OCI-LY7 (cell line): ENCODE measurements around the gene YEATS4. TPM values are rescaled to one million over a fixed set of nuclear protein-coding genes. Genes with fewer than 3 reads are reported as not detected.

Experiments used
- BruUV-seq: library from RNA; stranded (reverse); fragments of 400-500 nt; replicated peaks from 2 replicates; lab custom pipeline; 2021; lab: Mats Ljungman, UMichigan
- CTCF ChIA-PET: fragments of 300-600 bp; sonication (Branson Sonifier 250); formaldehyde crosslinking; loops from one replicate; lab custom pipeline; 2022; ENCODE audit warnings: antibody characterized with exemption; ENCODE audit not compliant: unreplicated experiment; lab: Charles Lee
- POLR2A ChIA-PET: fragments of 300-600 bp; sonication (Branson Sonifier 250); formaldehyde crosslinking; loops from one replicate; lab custom pipeline; 2022; ENCODE audit warnings: antibody characterized with exemption; lab: Charles Lee
- DNase-seq: peaks from one replicate; pipeline ENCODE4 v3.0.0-alpha.2; 2015; ENCODE audit warnings: low spot score
- H2AFZ ChIP-seq: fragments of 200-600 bp; sonication (generic), shearing (Covaris generic); 2 replicates; pipeline ENCODE4 v1.6.1; 2014; ENCODE audit warnings: mild to moderate bottlenecking, antibody characterized with exemption, low read length, moderate library complexity
- H3K27ac ChIP-seq: fragments of 200-600 bp; sonication (generic); 2 replicates; pipeline ENCODE4 v1.5.1; 2014; ENCODE audit warnings: mixed run types, low read depth, mild to moderate bottlenecking, moderate library complexity, low read length, inconsistent platforms; ENCODE audit not compliant: poor library complexity, severe bottlenecking
- H3K36me3 ChIP-seq: fragments of 200-600 bp; sonication (generic); 2 replicates; pipeline ENCODE4 v1.6.1; 2014; ENCODE audit warnings: mild to moderate bottlenecking, antibody characterized with exemption, low read length, moderate library complexity, mixed read lengths; ENCODE audit not compliant: insufficient read depth
- H3K4me1 ChIP-seq: fragments of 200-600 bp; sonication (generic); 2 replicates; pipeline ENCODE4 v1.5.1; 2014; ENCODE audit warnings: mild to moderate bottlenecking, low read length; ENCODE audit not compliant: insufficient read depth, poor library complexity, severe bottlenecking
- H3K4me2 ChIP-seq: fragments of 200-600 bp; sonication (generic); 2 replicates; pipeline ENCODE4 v1.6.1; 2014; ENCODE audit warnings: mild to moderate bottlenecking, low read length
- H3K4me3 ChIP-seq: fragments of 200-600 bp; sonication (generic); 2 replicates; pipeline ENCODE4 v1.5.1; 2014; ENCODE audit warnings: mild to moderate bottlenecking, low read depth, low read length; ENCODE audit not compliant: poor library complexity, severe bottlenecking
- H3K79me2 ChIP-seq: fragments of 200-600 bp; sonication (generic); 2 replicates; pipeline ENCODE4 v1.6.1; 2016; ENCODE audit warnings: low read depth, mild to moderate bottlenecking, low read length, moderate library complexity, mixed read lengths; ENCODE audit not compliant: insufficient read depth
- H3K9me2 ChIP-seq: fragments of 200-600 bp; sonication (generic); 2 replicates; pipeline ENCODE4 v1.6.1; 2016; ENCODE audit warnings: mild to moderate bottlenecking, low read length, mixed read lengths; ENCODE audit not compliant: insufficient read depth
- H3K9me3 ChIP-seq: fragments of 200-600 bp; sonication (generic); 2 replicates; pipeline ENCODE4 v1.6.1; 2014; ENCODE audit warnings: mild to moderate bottlenecking, mixed run types, low read length, mixed read lengths
- H4K20me1 ChIP-seq: fragments of 200-600 bp; sonication (generic); 2 replicates; pipeline ENCODE4 v1.6.1; 2014; ENCODE audit warnings: mild to moderate bottlenecking, antibody characterized with exemption, low read length, moderate library complexity, mixed read lengths; ENCODE audit not compliant: insufficient read depth
- CTCF ChIP-seq: fragments of 200-600 bp; sonication (generic); conservative IDR thresholded peaks from 2 replicates; pipeline ENCODE4 v1.5.1; 2014; ENCODE audit warnings: mild to moderate bottlenecking, antibody characterized with exemption, low read length, moderate library complexity, mixed read lengths
- EZH2phosphoT487 ChIP-seq: fragments of 200-600 bp; sonication (generic); IDR thresholded peaks from 2 replicates; pipeline ENCODE4 v1.6.1; 2018; ENCODE audit warnings: low read depth, borderline replicate concordance, mild to moderate bottlenecking, mixed run types, antibody characterized with exemption, low read length, moderate library complexity, mixed read lengths
- intact Hi-C: fragments of 100-400 bp; cut with micrococcal nuclease; formaldehyde crosslinking; loops from one replicate; pipeline ENCODE4 v1.10.0; 2022; ENCODE audit not compliant: unreplicated experiment
- total RNA-seq, 2 experiments: library from RNA; depleted of rRNA in 1 of 2; stranded (reverse); fragments of >200 nt in 1 of 2; shearing (Covaris generic) in 1 of 2; gene quantifications; 2 replicates each; pipeline ENCODE4 v1.2.3, GENCODE V29; 2014 to 2022

The YEATS4 gene
- total RNA-seq, 2 experiments from 2014 or later = 80.4 to 122 TPM

- POLR2A ChIA-PET = interaction anchor here (1.1 to 3.8 kb wide), 3 partner anchors 11 to 354 kb away, joined by 3 to 19 read pairs (median 5); no protein-coding TSS in a partner anchor
- H3K4me1 ChIP-seq = peaks cover 16% of the 10 kb centered on the region
- H3K9me3 ChIP-seq = no peaks in the 10 kb centered on the region
- no peak for DNase-seq
- CTCF ChIA-PET = interaction anchor here (1.6 kb wide), 1 partner anchor 10 kb away, joined by 3 read pairs; no protein-coding TSS in a partner anchor
- intact Hi-C loops = no loop called here
- H3K4me3 ChIP-seq = no peak overlapping the region
- H3K79me2 ChIP-seq = no peaks in the 10 kb centered on the region
- H3K4me2 ChIP-seq = no peak overlapping the region
- H4K20me1 ChIP-seq = no peaks in the 10 kb centered on the region
- no peaks in the 10 kb centered on the region for H3K36me3 ChIP-seq
- TF ChIP-seq EZH2phosphoT487 (no peak), CTCF (no peak)
- no peak overlapping the region for H2AFZ ChIP-seq
- BruUV-seq = no TSS peak
- no peaks in the 10 kb centered on the region for H3K9me2 ChIP-seq
- H3K27ac ChIP-seq = no peak overlapping the region
Measured at GRCh38 chr12:69341328-69341727, 18.2 kb upstream of the YEATS4 start.

- no peaks in the 10 kb centered on the region for H3K9me2 ChIP-seq
- H3K9me3 ChIP-seq = no peaks in the 10 kb centered on the region
- POLR2A ChIA-PET = interaction anchor here (1.0 to 1.9 kb wide), 5 partner anchors 9 to 22 kb away, joined by 4 to 6 read pairs (median 4); no protein-coding TSS in a partner anchor
- no peak for DNase-seq
- peaks cover 13% of the 10 kb centered on the region for H3K4me1 ChIP-seq
- H3K4me2 ChIP-seq = no peak overlapping the region
- BruUV-seq = no TSS peak
- H3K36me3 ChIP-seq = no peaks in the 10 kb centered on the region
- TF ChIP-seq EZH2phosphoT487 = no peak
- no peak for TF ChIP-seq CTCF
- intact Hi-C loops = no loop called here
- H2AFZ ChIP-seq = no peak overlapping the region
- H3K79me2 ChIP-seq = no peaks in the 10 kb centered on the region
- H4K20me1 ChIP-seq = no peaks in the 10 kb centered on the region
- no peak overlapping the region for H3K4me3 ChIP-seq
- CTCF ChIA-PET = interaction anchor here (1.1 to 1.6 kb wide), 2 partner anchors 9 to 16 kb away, joined by 3 read pairs; no protein-coding TSS in a partner anchor
- H3K27ac ChIP-seq = no peak overlapping the region
Measured at GRCh38 chr12:69342421-69342820, 17.1 kb upstream of the YEATS4 start.

GRCh38 chr12:69343357-69343756 lies 16.2 kb upstream of the YEATS4 start:
- H3K4me3 ChIP-seq = no peak overlapping the region
- POLR2A ChIA-PET = interaction anchor here (0.6 to 1.9 kb wide), 5 partner anchors 11 to 328 kb away, joined by 3 to 6 read pairs (median 3); no protein-coding TSS in a partner anchor
- intact Hi-C loops = no loop called here
- CTCF ChIA-PET = interaction anchor here (1.1 kb wide), 1 partner anchor 15 kb away, joined by 3 read pairs; no protein-coding TSS in a partner anchor
- H3K36me3 ChIP-seq = no peaks in the 10 kb centered on the region
- no peak overlapping the region for H3K27ac ChIP-seq
- no peak for DNase-seq
- no peaks in the 10 kb centered on the region for H3K79me2 ChIP-seq
- H3K9me3 ChIP-seq = no peaks in the 10 kb centered on the region
- no peaks in the 10 kb centered on the region for H4K20me1 ChIP-seq
- no TSS peak for BruUV-seq
- TF ChIP-seq CTCF = no peak
- no peak for TF ChIP-seq EZH2phosphoT487
- no peak overlapping the region for H3K4me2 ChIP-seq
- H2AFZ ChIP-seq = no peak overlapping the region
- no peaks in the 10 kb centered on the region for H3K9me2 ChIP-seq
- H3K4me1 ChIP-seq = peaks cover 3% of the 10 kb centered on the region
